Measurements from ENCODE around the gene WNT2.

Gene WNT2

DNA sequence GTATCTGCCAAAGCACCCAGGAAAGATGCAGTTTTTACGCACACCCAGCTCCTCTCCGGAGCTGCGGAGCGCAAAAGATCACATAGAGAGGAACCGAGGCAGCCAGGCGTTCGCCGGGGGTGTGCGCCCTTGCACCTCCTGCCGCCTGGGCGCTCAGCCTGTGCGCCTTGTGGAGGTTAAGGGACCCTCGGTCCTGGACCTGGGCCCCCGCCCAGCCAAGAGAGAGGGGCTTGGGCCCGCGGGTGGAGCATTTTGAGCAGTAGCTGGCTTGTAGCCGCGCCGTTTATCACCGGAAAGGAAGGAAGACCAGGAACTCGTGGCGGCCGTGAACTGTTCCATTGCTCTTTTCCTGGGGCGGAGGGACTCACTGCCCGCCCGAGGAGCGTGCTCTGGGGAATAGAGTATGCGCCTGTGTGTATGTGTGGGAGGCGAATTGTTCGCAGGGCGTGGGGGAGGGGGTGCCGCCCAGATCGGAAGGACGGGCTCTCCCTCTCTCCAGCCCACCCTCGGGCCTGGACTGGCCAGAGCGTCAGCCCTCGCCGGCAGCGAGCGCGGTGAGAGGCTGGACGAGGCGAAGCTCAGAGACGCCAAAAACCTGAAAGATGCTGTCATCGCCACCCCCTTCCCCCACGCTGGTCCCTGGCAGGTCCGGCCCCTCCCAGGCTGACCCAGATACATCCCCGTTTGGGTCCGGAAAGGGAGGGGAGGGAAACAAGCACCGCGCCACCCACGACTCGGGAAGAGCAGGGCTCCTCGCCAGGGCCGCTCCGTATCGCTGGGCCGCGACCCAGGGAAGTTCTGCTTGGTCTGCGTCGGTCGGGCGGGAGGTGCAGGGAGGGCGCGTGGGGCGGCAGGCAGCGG lies 1.2 kb upstream of the WNT2 start:
- H3K36me3 ChIP-seq (ENCODE audit: insufficient read depth, insufficient read length, low read length) = no peaks in the 10 kb centered on the region
- peaks cover 69% of the 10 kb centered on the region for H3K27me3 ChIP-seq (ENCODE audit: insufficient read depth, insufficient read length)
- no peaks in the 10 kb centered on the region; the same call in 1 of the 2 replicates for H3K9me3 ChIP-seq (ENCODE audit: insufficient read depth, low read length)
- peak overlapping the region; percentile 64 for H3K9ac ChIP-seq (ENCODE audit: insufficient read length, low read depth)
- H3K4me3 ChIP-seq (ENCODE audit: insufficient read length, low read depth) = peak overlapping the region; percentile 47
- H3K4me1 ChIP-seq (ENCODE audit: insufficient read depth, insufficient read length) = no peaks in the 10 kb centered on the region
- no peak for TF ChIP-seq ZNF274 (IDR thresholded peaks at IDR 0.05; ENCODE audit: low read depth, low read length)
- no peak for TF ChIP-seq YY1 (IDR thresholded peaks at IDR 0.05; ENCODE audit: insufficient read depth, insufficient read length)
- TF ChIP-seq SUZ12 (IDR thresholded peaks at IDR 0.05; ENCODE audit: extremely low read depth, insufficient read depth, insufficient read length) = no peak
- DNase-seq (ENCODE audit: low read depth, low spot score) = no peak

DNA sequence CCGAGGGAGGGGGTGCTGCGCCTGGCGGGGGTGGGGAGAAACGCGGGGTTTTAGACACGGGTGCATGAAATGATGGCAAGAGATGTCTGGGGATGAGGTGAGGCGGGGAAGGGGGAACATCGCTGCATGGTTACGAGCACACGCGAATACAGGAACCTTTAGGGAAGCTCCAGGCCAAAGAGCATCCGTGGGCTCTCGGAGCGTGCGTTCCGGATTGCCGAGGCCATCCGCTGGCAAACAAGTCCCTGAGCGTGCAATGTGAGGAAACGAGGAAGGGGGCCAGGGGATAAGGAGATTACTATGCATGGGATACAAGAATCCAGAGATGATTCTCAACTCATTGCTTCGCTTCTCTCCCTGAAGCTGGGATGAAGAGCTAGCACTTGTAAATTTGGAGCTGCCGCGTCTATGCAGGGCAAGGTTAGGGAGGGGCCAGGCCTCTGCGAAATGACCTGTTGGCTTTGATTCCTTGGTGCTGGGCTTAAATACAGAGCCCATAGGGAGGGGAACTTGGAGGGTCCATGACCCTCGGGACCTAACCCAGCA lies 520 bp upstream of the WNT2 start:
- Histone ChIP-seq H3K9ac (ENCODE audit: insufficient read length, low read depth) (peak overlapping the region; percentile 54), H3K9me3 (ENCODE audit: insufficient read depth, low read length) (no peaks in the 10 kb centered on the region; the same call in 1 of the 2 replicates), H3K36me3 (ENCODE audit: insufficient read depth, insufficient read length, low read length) (no peaks in the 10 kb centered on the region), H3K27me3 (ENCODE audit: insufficient read depth, insufficient read length) (peaks cover 69% of the 10 kb centered on the region), H3K4me3 (ENCODE audit: insufficient read length, low read depth) (peak overlapping the region; percentile 47), H3K4me1 (ENCODE audit: insufficient read depth, insufficient read length) (no peaks in the 10 kb centered on the region)
- no peak for DNase-seq (ENCODE audit: low read depth, low spot score)
- TF ChIP-seq ZNF274 (IDR thresholded peaks at IDR 0.05; ENCODE audit: low read depth, low read length) = no peak
- no peak for TF ChIP-seq YY1 (IDR thresholded peaks at IDR 0.05; ENCODE audit: insufficient read depth, insufficient read length)

DNA sequence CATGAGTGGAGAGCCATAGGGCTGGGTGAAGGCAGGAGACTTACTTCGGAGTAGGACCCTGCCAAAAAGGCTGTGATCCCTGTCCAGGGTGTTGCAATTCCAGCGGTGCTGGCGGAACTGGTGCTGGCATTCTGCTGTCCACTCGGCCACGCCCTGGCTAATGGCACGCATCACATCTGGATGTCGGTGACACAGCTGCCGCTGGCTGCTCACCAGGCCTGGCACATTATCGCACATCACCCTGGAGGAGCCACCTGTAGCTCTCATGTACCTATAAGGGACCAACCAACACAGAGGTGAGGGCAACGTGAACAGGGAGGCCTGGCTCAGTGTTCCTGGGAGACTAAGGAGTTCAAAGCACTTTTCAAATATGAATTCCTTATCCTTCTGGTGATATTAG lies 2.3 kb downstream of the WNT2 start:
- H3K9ac ChIP-seq (ENCODE audit: insufficient read length, low read depth) = no peak overlapping the region
- no peak for TF ChIP-seq YY1 (IDR thresholded peaks at IDR 0.05; ENCODE audit: insufficient read depth, insufficient read length)
- no peak for TF ChIP-seq ZNF274 (IDR thresholded peaks at IDR 0.05; ENCODE audit: low read depth, low read length)
- TF ChIP-seq SUZ12 (IDR thresholded peaks at IDR 0.05; ENCODE audit: extremely low read depth, insufficient read depth, insufficient read length) = no peak
- DNase-seq (ENCODE audit: low read depth, low spot score) = no peak
- H3K4me1 ChIP-seq (ENCODE audit: insufficient read depth, insufficient read length) = no peaks in the 10 kb centered on the region
- no peak overlapping the region for H3K4me3 ChIP-seq (ENCODE audit: insufficient read length, low read depth)
- H3K9me3 ChIP-seq (ENCODE audit: insufficient read depth, low read length) = no peaks in the 10 kb centered on the region
- peaks cover 62% of the 10 kb centered on the region for H3K27me3 ChIP-seq (ENCODE audit: insufficient read depth, insufficient read length)
- no peaks in the 10 kb centered on the region for H3K36me3 ChIP-seq (ENCODE audit: insufficient read depth, insufficient read length, low read length)

DNA sequence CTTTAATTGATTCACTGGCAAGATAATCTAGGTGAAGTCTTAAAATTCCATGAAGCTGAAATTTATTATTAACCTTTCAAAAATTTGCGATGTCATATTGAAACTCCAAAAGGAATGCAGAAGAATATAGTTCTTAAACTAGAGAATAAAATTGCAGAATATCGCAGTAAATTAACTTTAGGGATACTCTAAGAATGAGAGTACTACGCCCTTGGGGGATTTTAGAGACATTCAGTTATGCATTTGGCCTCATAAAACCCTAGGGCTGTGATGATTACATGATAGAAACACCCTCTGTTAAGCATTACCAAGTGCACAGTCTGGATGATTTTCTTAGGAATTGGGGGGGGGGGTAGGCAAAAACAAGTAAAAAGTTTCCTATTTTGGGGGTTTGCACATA lies 3.7 kb downstream of the WNT2 start:
- no peak for DNase-seq (ENCODE audit: low read depth, low spot score)
- Histone ChIP-seq H3K9ac (ENCODE audit: insufficient read length, low read depth) (no peak overlapping the region), H3K4me3 (ENCODE audit: insufficient read length, low read depth) (no peak overlapping the region), H3K4me1 (ENCODE audit: insufficient read depth, insufficient read length) (no peaks in the 10 kb centered on the region), H3K9me3 (ENCODE audit: insufficient read depth, low read length) (no peaks in the 10 kb centered on the region), H3K27me3 (ENCODE audit: insufficient read depth, insufficient read length) (peaks cover 49% of the 10 kb centered on the region), H3K36me3 (ENCODE audit: insufficient read depth, insufficient read length, low read length) (no peaks in the 10 kb centered on the region)
- TF ChIP-seq SUZ12 (IDR thresholded peaks at IDR 0.05; ENCODE audit: extremely low read depth, insufficient read depth, insufficient read length) (no peak), ZNF274 (IDR thresholded peaks at IDR 0.05; ENCODE audit: low read depth, low read length) (no peak), YY1 (IDR thresholded peaks at IDR 0.05; ENCODE audit: insufficient read depth, insufficient read length) (no peak)

DNA sequence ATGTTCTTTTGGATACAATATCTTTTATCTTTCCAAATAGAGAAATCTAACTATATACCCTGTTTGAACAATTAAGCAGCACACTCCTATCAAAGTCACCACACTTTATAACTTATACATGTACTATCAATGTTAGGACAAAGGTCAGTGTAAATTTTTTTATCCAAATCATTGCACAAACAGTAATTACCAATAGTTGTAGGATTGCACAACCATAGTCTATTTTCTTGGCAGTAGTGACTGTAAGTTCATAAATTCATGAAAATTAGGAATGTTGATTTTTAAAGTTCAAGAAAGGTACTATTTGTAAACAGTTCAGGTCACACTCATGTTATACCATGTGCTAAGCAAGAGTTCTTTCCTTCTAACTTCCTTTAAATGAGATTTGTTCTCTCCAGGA lies 9.3 kb downstream of the WNT2 start:
- H3K9ac ChIP-seq (ENCODE audit: insufficient read length, low read depth) = no peak overlapping the region

DNA sequence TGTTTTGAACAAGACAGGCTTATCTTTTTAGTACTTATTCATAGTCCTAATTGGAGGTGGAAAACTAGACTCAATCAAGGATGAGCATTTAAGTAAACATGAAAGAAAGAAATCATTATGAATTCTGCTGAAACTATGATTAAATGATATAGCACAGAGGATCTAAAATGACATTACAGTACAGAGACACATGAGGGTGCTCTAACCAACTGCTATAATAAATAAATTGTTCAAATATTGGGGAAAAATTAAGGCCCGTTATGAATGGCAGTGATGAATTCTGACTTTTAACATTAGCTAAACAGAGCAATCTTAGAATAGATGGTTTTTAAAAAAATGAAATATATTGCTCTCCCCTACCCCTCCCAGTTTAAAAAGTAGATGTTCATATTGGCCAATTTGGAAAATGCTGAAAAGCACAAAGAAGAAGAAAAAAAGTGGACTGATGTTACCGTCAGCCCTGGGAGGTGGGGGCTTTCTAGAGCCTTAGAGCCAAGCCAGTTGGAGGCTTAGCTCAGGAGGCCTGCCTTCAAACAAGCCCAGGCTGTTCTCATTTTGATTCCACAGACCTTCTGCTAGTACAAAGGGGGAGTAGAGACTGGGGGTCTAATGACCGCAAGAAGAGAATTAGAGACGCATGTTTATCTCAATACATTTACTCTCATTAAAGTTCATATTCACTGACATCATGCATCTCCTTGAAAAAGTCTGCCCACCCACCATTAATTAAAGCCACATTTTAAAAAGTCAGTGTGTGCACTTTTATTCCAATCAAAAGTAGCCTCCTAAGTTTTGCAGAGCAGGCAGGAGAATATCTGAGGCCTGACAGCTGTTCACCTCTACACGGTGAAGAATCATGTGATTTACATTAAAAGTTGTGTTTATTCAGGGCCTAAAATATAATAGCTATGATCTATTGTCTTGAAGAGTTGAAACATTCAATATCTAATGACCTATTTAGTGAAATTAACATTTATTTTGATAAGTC lies 10.0 kb downstream of the WNT2 start:
- TF ChIP-seq ZNF274 (IDR thresholded peaks at IDR 0.05; ENCODE audit: low read depth, low read length) = no peak
- no peak for TF ChIP-seq YY1 (IDR thresholded peaks at IDR 0.05; ENCODE audit: insufficient read depth, insufficient read length)
- TF ChIP-seq SUZ12 (IDR thresholded peaks at IDR 0.05; ENCODE audit: extremely low read depth, insufficient read depth, insufficient read length) = no peak
- Histone ChIP-seq H3K9ac (ENCODE audit: insufficient read length, low read depth) (no peak overlapping the region), H3K36me3 (ENCODE audit: insufficient read depth, insufficient read length, low read length) (no peaks in the 10 kb centered on the region), H3K9me3 (ENCODE audit: insufficient read depth, low read length) (no peaks in the 10 kb centered on the region), H3K27me3 (ENCODE audit: insufficient read depth, insufficient read length) (no peaks in the 10 kb centered on the region), H3K4me1 (ENCODE audit: insufficient read depth, insufficient read length) (no peaks in the 10 kb centered on the region), H3K4me3 (ENCODE audit: insufficient read length, low read depth) (no peak overlapping the region)
- DNase-seq (ENCODE audit: low read depth, low spot score) = no peak

More for the DNA sequence above, 9.3 kb downstream of the WNT2 start:
- no peaks in the 10 kb centered on the region for H3K27me3 ChIP-seq (ENCODE audit: insufficient read depth, insufficient read length)
- no peak overlapping the region for H3K4me3 ChIP-seq (ENCODE audit: insufficient read length, low read depth)
- no peaks in the 10 kb centered on the region for H3K36me3 ChIP-seq (ENCODE audit: insufficient read depth, insufficient read length, low read length)
- DNase-seq (ENCODE audit: low read depth, low spot score) = no peak
- no peaks in the 10 kb centered on the region for H3K4me1 ChIP-seq (ENCODE audit: insufficient read depth, insufficient read length)
- no peak for TF ChIP-seq SUZ12 (IDR thresholded peaks at IDR 0.05; ENCODE audit: extremely low read depth, insufficient read depth, insufficient read length)
- no peak for TF ChIP-seq ZNF274 (IDR thresholded peaks at IDR 0.05; ENCODE audit: low read depth, low read length)
- no peak for TF ChIP-seq YY1 (IDR thresholded peaks at IDR 0.05; ENCODE audit: insufficient read depth, insufficient read length)
- no peaks in the 10 kb centered on the region for H3K9me3 ChIP-seq (ENCODE audit: insufficient read depth, low read length)
